Nephron (organoid): ENCODE data around the gene SELENON.

Experiments
- H3K27ac Mint-ChIP-seq, 3 experiments: 2 replicates each; pipeline ENCODE4 v1.8.0; 2020; ENCODE audit warnings: mixed read lengths in 3 of 3, mild to moderate bottlenecking in 2 of 3, moderate library complexity in 1 of 3
- H3K27me3 Mint-ChIP-seq: 2 replicates; pipeline ENCODE4 v1.8.0; 2021; ENCODE audit warnings: low read depth, mild to moderate bottlenecking, moderate library complexity, mixed read lengths
- H3K36me3 Mint-ChIP-seq: 2 replicates; pipeline ENCODE4 v1.8.0; 2020; ENCODE audit warnings: low read depth, mixed read lengths
- H3K4me1 Mint-ChIP-seq: 2 replicates; pipeline ENCODE4 v1.8.0; 2020; ENCODE audit warnings: mixed read lengths
- H3K4me3 Mint-ChIP-seq, 3 experiments: 2 replicates each; pipeline ENCODE4 v1.8.0; 2020; ENCODE audit warnings: mild to moderate bottlenecking in 3 of 3, mixed read lengths in 3 of 3, moderate library complexity in 2 of 3
- H3K9me3 Mint-ChIP-seq: 2 replicates; pipeline ENCODE4 v1.8.0; 2020; ENCODE audit warnings: mixed read lengths
- TF ChIP-seq, protein P1 (sequence below), 3 experiments: fragments of 200-600 bp; sonication (generic); IDR thresholded peaks; one replicate each; pipeline ENCODE4 v1.5.0; 2021; ENCODE audit warnings: antibody characterized with exemption in 3 of 3; ENCODE audit not compliant: unreplicated experiment in 3 of 3

The SELENON gene

GRCh38 chr1:25861316-25862286 is 61.6 kb downstream of the SELENON start:
- TF ChIP-seq, protein P1, sequence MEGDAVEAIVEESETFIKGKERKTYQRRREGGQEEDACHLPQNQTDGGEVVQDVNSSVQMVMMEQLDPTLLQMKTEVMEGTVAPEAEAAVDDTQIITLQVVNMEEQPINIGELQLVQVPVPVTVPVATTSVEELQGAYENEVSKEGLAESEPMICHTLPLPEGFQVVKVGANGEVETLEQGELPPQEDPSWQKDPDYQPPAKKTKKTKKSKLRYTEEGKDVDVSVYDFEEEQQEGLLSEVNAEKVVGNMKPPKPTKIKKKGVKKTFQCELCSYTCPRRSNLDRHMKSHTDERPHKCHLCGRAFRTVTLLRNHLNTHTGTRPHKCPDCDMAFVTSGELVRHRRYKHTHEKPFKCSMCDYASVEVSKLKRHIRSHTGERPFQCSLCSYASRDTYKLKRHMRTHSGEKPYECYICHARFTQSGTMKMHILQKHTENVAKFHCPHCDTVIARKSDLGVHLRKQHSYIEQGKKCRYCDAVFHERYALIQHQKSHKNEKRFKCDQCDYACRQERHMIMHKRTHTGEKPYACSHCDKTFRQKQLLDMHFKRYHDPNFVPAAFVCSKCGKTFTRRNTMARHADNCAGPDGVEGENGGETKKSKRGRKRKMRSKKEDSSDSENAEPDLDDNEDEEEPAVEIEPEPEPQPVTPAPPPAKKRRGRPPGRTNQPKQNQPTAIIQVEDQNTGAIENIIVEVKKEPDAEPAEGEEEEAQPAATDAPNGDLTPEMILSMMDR (IDR thresholded peaks at IDR 0.05; ENCODE audit: unreplicated experiment in 3 of 3): no peak
- Mint-ChIP-seq H3K9me3 (no peaks in the 10 kb centered on the region), H3K4me1 (peaks cover 31% of the 10 kb centered on the region), H3K27me3 (peaks cover 8% of the 10 kb centered on the region), H3K4me3 (peak overlapping the region; percentile 62 to 75 (median 72)), H3K36me3 (peaks cover 33% of the 10 kb centered on the region), H3K27ac (peak overlapping the region; percentile 80 to 87 (median 82))

GRCh38 chr1:25862785-25863485 is 62.9 kb downstream of the SELENON start:
- H3K36me3 Mint-ChIP-seq: peaks cover 33% of the 10 kb centered on the region
- H3K4me1 Mint-ChIP-seq: peaks cover 40% of the 10 kb centered on the region
- peak overlapping the region in 1 of 3 experiments; percentile 14 for H3K4me3 Mint-ChIP-seq
- TF ChIP-seq, protein P1 (IDR thresholded peaks at IDR 0.05; ENCODE audit: unreplicated experiment in 3 of 3): no peak
- peaks cover 8% of the 10 kb centered on the region for H3K27me3 Mint-ChIP-seq
- no peaks in the 10 kb centered on the region for H3K9me3 Mint-ChIP-seq
- H3K27ac Mint-ChIP-seq: peak overlapping the region in 1 of 3 experiments; percentile 61

GRCh38 chr1:25863486-25864262 is 63.7 kb downstream of the SELENON start:
- Mint-ChIP-seq H3K27ac (peak overlapping the region in 2 of 3 experiments; percentile 16 to 29), H3K4me3 (no peak overlapping the region), H3K27me3 (peaks cover 8% of the 10 kb centered on the region), H3K9me3 (no peaks in the 10 kb centered on the region), H3K36me3 (peaks cover 33% of the 10 kb centered on the region), H3K4me1 (peaks cover 35% of the 10 kb centered on the region)
- TF ChIP-seq, protein P1 (IDR thresholded peaks at IDR 0.05; ENCODE audit: unreplicated experiment in 3 of 3): no peak

- H3K9me3 Mint-ChIP-seq: no peaks in the 10 kb centered on the region
- H3K27ac Mint-ChIP-seq: peak overlapping the region in 2 of 3 experiments; percentile 16 to 29
- H3K4me1 Mint-ChIP-seq: peaks cover 28% of the 10 kb centered on the region
- H3K36me3 Mint-ChIP-seq: peaks cover 33% of the 10 kb centered on the region
- TF ChIP-seq, protein P1 (IDR thresholded peaks at IDR 0.05; ENCODE audit: unreplicated experiment in 3 of 3): no peak
- no peak overlapping the region for H3K4me3 Mint-ChIP-seq
- peaks cover 4% of the 10 kb centered on the region for H3K27me3 Mint-ChIP-seq
These were observed 64.4 kb downstream of the SELENON start for GRCh38 chr1:25864434-25864833.

GRCh38 chr1:25866288-25866687 is 66.3 kb downstream of the SELENON start:
- TF ChIP-seq, protein P1 (IDR thresholded peaks at IDR 0.05; ENCODE audit: unreplicated experiment in 3 of 3): no peak
- peak overlapping the region; percentile 66 to 96 (median 87) for H3K27ac Mint-ChIP-seq
- peaks cover 4% of the 10 kb centered on the region for H3K27me3 Mint-ChIP-seq
- H3K9me3 Mint-ChIP-seq: no peaks in the 10 kb centered on the region
- H3K4me3 Mint-ChIP-seq: peak overlapping the region in 2 of 3 experiments; percentile 46 to 49
- H3K4me1 Mint-ChIP-seq: peaks cover 23% of the 10 kb centered on the region
- peaks cover 28% of the 10 kb centered on the region for H3K36me3 Mint-ChIP-seq
